ENCODE results near the gene ENDOG.
"Not testable (repeated sequence)": the region's sequence is repeated elsewhere in the genome, so short reads cannot be mapped to it uniquely, and the experiment has no call there.

ENDOG gene

GRCh38 chr9:128828719-128829452 is 10.6 kb downstream of the ENDOG start:
- no peak for DNase-seq (ENCODE audit: low read depth)

- peak; percentile 79 for DNase-seq (ENCODE audit: low read depth)
Measured at GRCh38 chr9:128829477-128830251, 11.4 kb downstream of the ENDOG start, which contains the start of gene SPOUT1. TSS of gene SPOUT1 (minus strand) at chr9:128829794. CDS start at chr9:128829780, 14 bp downstream.

DNA sequence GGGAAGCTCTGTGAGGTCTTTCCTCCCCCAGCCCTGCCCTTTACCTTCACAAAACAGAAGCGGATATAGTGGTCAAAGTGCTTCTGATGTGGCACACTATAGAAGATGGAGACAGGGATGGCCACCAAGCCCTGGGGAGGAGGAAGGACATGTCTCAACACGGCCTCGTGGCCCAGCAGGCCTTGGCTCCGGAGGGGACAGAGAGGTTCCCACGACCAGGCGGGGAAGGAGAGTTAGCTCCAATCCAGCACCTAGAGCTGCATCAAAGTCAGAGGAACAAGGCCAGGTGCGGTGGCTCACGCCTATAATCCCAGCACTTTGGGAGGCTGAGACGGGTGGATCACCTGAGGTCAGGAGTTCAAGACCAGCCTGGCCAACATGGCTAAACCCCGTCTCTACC is 15.4 kb downstream of the ENDOG start:
- DNase-seq (ENCODE audit: low read depth) = no peak

GRCh38 chr9:128835246-128836210 is 17.2 kb downstream of the ENDOG start:
- no peak for DNase-seq (ENCODE audit: low read depth)

DNA sequence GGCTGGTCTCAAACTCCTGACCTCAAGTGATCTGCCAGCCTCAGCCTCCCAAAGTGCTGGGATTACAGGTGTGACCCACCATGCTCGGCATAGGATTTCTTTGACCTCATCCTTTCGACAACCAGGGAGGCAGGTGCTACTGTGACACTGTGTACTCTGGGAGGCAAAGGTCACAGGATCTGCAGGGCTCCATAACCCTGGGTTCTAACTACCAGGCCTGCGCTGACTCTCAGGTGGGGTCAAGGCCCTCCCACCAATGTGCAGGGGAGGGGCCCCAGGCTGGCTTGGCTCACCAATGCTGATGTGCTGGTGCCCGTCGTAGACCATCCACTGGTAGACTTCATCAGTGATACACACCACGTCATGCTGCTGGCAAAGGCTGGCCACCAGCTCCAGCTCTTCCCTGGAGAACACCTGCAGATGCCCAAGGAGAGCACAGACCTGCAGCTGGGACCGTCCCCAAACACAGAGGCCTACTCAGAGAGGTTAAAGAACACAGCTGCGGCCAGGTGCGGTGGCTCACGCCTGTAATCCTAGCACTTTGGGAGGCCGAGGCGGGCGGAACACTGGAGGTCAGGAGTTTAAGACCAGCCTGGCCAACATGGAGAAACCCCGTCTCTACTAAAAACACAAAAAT is 18.3 kb downstream of the ENDOG start:
- no peak for DNase-seq (ENCODE audit: low read depth)

DNA sequence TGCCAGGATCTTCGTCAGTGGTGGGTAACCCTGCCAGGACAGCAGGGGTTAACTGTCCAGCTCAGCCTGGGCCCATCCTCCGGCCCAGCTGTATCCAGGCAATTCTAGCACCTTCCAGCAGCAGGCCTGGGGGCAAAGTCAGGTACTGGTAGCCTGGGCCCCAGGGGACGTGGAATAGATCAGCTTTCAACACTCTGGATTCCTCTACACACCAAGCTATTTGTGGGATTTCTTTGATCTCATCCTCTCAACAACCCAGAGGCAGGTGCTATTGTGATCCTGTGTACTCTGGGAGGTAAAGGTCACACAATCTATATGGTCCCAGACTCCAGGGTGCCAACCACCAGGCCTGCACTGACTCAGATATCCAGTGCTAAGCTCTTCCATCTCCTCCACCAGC is 20.0 kb downstream of the ENDOG start:
- no peak for DNase-seq (ENCODE audit: low read depth)

- DNase-seq (ENCODE audit: low read depth) = no peak
Measured at GRCh38 chr9:128840524-128840923, 22.2 kb downstream of the ENDOG start.

DNA sequence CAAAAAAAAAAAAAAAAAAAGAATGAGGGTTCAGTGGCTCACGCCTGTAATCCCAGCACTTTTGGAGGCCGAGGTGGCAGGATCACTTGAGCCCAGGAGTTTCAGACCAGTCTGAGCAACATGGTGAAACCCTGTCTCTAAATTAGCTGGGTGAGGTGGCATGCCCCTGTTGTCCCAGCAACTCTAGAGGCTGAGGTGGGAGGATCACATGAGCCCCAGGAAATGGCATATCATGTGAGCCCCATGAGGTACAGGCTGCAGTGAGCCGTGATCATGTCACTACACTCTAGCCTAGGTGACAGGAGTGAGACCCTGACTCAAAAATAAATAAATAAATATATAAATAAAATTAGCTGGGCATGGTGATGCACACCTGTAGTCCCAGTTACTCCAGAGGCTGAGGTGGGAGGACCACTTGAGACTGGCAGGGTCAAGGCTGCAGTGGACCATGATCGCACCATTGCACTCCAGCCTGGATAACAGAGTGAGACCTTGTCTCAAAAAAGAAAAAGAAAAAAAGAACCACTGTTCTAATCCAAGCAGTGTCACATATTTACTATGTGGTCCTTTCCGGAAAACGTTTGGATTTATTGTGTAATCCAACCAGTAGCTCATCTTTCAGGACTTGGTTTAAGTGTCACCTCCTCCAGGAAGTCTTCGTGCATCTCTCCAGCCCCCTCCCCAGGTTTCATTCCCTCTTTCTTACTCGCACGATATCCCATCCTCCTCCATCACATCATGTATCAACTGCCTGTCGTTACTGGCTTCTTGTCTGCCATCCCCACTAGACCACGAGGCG is 23.6 kb downstream of the ENDOG start:
- DNase-seq (ENCODE audit: low read depth) = no peak

DNA sequence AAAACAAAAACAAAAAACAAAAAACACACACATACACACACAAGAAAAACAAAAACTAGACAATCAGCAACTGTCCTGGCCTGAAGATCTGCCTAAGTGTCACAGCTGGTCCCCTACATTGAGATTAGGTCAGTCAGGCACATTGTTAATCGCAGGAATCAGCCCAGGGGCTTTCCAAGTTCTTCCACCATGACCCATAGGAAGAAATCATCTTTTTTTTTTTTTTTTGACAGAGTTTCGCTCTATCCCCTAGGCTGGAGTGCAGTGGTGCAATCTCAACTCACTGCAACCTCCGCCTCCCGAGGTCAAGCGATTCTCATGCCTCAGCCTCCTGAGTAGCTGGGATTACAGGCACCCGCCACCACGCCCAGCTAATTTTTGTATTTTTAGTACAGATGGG is 24.9 kb downstream of the ENDOG start:
- not testable (repeated sequence) for DNase-seq (ENCODE audit: low read depth)

GRCh38 chr9:128845186-128845931 is 27.1 kb downstream of the ENDOG start:
- DNase-seq (ENCODE audit: low read depth) = no peak

- DNase-seq (ENCODE audit: low read depth) = no peak
Measured at GRCh38 chr9:128846680-128847030, 28.4 kb downstream of the ENDOG start.

- no peak for DNase-seq (ENCODE audit: low read depth)
Measured at GRCh38 chr9:128847803-128848202, 29.5 kb downstream of the ENDOG start.

DNA sequence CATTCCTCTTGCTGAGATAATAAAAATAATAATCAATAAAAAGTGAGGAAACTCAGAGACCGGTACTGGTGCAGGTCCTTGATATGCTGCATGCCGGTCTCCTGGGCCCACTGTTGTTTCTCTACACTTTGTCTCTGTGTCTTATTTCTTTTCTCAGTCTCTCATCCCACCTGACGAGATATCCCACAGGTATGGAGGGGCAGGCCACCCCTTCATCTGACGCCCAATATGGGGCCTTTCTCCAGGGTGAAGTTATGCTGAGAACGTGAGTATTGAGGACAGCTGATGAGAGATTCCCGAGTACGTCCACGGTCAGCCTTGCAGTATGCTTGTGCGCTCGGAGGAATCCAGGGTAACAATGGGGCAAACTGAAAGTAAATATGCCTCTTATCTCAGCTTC is 32.7 kb downstream of the ENDOG start:
- DNase-seq (ENCODE audit: low read depth) = not testable (repeated sequence)

DNA sequence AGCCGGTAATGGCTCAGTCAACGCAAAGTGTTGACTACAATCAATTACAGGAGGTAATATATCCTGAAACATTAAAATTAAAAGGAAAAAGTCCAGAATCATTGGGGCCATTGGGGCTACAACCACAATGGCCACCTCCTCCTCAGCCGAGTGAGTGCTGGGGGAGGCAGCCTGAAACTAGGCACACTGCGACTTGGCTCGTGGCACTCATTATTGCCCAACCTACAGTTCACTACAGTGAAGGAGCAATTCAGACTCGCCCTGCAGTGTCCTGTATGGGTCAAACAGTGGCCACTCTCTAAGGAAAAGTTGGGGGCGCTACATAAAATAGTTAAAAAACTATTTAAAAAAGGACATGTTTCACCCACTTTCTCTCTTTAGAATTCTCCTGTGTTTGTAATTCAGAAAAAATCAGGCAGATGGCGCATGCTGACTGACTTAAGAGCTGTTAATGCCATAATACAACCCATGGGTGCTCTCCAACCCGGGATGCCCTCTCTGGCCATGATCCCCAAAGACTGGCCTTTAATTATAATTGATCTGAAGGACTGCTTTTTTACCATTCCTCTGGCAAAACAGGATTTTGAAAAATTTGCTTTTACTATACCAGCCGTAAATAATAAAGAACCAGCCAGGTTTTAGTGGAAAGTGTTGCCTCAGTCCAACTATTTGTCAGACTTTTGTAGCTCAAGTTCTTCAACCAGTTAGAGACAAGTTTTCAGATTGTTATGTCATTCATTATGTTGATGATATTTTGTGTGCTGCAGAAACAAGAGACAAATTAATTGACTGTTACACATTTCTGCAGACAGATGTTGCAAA is 33.7 kb downstream of the ENDOG start:
- peak; percentile 9 for DNase-seq (ENCODE audit: low read depth)

DNA sequence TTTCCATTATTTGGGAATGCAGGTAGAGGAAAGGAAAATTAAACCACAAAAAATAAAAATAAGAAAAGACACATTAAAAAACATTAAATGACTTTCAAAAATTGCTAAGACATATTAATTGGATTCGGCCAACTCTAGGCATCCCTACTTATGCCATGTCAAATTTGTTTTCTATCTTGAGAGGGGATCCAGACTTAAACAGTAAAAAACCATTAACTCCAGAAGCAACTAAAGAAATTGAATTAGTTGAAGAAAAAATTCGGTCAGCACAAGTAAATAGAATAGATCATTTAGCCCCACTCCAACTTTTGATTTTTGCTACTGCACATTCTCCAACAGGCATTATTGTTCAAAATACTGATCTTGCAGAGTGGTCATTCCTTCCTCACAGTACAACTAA is 34.3 kb downstream of the ENDOG start:
- DNase-seq (ENCODE audit: low read depth) = not testable (repeated sequence)

- not testable (repeated sequence) for DNase-seq (ENCODE audit: low read depth)
Measured at GRCh38 chr9:128854454-128854853, 36.2 kb downstream of the ENDOG start.

DNA sequence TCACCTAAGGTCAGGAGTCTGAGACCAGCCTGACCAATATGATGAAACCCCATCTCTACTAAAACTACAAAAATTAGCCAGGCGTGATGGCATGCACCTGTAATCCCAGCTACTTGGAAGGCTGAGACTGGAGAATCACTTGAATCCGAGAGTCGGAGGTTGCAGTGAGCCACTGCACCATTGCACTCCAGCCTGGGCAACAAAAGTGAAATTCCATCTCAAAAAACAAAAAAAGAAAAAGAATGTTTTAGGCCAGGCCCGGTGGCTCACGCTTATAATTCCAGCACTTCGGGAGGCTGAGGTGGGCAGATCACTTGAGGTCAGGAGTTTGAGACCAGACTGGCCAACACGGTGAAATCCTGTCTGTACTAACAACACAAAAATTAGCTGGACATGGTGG is 40.2 kb downstream of the ENDOG start:
- not testable (repeated sequence) for DNase-seq (ENCODE audit: low read depth)

GRCh38 chr9:128860937-128861336 is 42.6 kb downstream of the ENDOG start:
- DNase-seq (ENCODE audit: low read depth) = no peak

DNA sequence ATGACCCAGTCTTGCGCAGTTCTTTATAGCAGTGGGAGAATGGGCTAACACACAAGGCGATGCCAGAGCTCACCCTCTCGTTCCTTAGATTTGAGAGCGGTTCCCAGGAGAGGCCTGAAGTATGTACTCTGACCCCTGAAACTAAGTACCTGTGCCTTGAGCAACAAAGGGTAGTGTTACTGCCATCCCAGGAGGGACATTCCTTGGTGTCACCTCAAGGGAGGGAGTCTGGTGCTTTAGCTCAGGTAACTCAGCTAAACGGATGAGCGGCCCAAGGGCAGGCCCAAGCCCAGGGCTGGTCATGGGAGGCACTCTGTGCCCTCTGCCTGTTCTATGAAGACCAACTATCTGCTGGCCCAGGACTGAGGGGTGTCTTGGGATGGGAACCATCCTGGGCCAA is 43.2 kb downstream of the ENDOG start:
- DNase-seq (ENCODE audit: low read depth) = no peak
